ENCODE measurements around the gene LSM14B.

Gene LSM14B

DNA sequence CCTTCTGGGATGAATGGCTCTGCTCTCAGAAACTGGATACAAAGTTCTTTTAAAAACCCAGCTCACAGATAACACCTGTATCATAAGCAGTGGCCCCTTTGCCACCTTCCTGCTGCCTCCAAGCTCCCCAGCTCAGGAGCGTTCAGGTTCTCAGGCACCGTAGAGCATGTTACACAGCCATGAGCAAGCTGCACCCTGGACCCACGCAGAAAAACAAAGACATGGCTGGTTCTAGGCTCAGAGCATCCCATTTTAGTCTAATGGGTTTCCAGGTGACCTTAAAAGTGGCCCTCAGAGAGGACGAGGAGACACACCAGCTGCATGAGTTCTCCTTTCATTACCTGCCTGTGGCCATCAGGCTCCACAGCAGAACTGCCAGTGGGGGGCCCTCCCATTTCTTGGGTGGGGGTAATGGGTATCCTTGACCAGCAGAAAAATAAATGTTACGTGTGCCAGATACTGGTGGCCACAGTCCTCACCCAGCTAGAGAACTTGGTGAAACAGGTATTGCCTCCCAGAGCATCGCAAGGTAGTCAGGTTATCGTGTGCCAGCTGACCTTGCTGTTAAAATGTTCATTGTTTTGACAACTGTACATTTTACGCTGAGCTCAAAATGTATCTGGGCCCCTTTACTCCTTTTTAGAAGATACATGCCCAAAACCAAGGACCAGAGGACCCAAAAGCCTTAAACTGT lies 13.4 kb downstream of the LSM14B start:
- H3K4me1 Mint-ChIP-seq, result peaks cover 54% of the 10 kb centered on the region
- peaks cover 98% of the 10 kb centered on the region for H3K36me3 Mint-ChIP-seq

DNA sequence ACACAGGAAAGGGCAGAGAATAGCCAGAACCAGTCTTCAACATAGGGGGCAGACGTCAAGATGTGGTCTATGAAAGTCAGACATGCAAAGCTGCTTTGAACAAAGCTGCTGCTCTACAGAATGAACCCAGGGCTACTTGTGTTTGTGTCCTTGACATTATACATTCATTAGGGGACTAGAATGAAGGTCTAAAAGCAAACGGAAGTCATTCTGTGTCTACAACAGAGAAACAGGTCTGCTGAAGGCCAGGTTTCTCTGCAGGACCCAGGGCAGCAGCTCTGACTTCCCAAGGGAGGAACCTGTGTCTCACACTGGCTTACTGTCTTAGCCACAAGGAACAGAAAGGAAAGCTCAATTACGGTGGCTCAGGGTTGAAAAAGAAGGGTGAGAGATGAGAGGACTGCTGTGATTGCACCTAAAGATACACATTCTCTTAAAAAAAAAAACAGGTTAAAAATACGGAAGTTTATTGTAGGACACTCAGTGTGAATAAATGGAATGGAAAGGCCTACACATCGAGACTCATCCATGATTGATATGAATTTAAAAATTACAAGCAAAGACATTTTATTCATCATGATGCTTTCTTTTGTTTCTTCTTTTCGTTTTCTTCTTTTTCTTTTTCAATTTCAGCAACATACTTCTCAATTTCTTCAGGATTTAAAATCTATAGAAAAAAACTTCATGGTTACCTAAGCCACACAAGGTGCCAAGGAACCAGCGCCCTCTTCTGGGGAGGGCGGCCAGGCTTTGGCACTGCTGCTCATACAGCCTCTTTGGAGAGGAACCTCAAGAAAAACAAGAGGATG lies 14.2 kb downstream of the LSM14B start:
- DNase-seq (ENCODE audit: low spot score in 2 of 2), result no peak
- no peak overlapping the region for H3K4me3 Mint-ChIP-seq
- peaks cover 61% of the 10 kb centered on the region for H3K4me1 Mint-ChIP-seq
- ATAC-seq, result peak; percentile 63
- peak overlapping the region; percentile 80 for H3K27ac Mint-ChIP-seq
- H3K9me3 Mint-ChIP-seq, result no peaks in the 10 kb centered on the region
- peaks cover 98% of the 10 kb centered on the region for H3K36me3 Mint-ChIP-seq

More for the DNA sequence above, 13.4 kb downstream of the LSM14B start:
- no peaks in the 10 kb centered on the region for H3K9me3 Mint-ChIP-seq
- ATAC-seq (no peak), DNase-seq (ENCODE audit: low spot score in 2 of 2) (no peak)
- no peak overlapping the region for H3K27ac Mint-ChIP-seq
- H3K4me3 Mint-ChIP-seq, result no peak overlapping the region

DNA sequence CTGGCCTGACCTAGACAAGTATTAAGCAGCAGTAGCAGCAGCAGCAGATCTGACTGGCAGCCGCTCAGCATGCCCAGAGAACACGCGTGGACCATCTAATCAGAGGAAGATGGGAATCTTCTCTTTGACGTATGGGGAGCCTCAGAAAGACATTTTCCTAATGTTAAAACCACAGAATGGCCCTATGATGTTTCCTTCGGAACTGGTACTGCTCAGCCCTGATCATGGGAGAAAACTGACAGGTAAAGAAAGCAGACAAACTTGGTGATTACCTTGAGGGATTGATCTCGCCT lies 14.8 kb downstream of the LSM14B start:
- H3K27ac Mint-ChIP-seq, result peak overlapping the region; percentile 80
- no peak for ATAC-seq
- H3K9me3 Mint-ChIP-seq, result no peaks in the 10 kb centered on the region
- H3K4me3 Mint-ChIP-seq, result no peak overlapping the region
- no peak for DNase-seq (ENCODE audit: low spot score in 2 of 2)
- peaks cover 62% of the 10 kb centered on the region for H3K4me1 Mint-ChIP-seq
- peaks cover 98% of the 10 kb centered on the region for H3K36me3 Mint-ChIP-seq

DNA sequence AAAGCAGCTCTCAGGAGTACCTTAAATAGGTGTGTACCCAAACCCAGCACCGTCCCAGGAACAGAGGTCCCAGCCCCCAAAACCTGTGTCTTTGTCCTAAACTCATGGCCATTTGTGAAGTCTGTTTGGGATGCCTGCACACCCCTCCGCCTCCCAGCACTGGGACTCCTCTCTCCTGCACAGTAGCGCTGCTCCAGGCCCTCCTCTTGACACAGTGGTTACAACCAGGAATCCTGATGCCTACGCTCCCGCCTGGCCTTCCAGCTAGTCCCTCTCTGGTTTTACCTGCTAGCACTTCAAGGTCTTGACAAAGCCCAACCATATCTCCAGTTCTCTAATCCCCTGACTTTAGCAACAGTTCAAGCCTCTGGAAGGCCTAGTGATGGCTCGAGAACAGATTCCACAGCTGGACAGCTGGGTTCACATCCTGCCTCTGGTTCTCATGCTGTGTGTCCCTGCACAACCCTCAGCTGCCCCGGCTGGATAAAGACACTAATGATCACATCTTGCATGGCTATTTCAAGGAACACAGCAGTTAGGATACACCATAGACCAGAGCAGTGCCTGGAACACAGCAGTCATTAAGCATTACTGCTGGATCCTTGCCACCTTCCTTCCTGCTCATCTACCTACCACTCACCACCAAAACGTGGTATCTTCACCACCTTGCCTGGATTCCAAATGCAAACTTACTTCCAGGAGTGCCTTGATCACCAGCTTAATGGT lies 15.4 kb downstream of the LSM14B start:
- Mint-ChIP-seq H3K36me3 (peaks cover 97% of the 10 kb centered on the region), H3K4me1 (peaks cover 59% of the 10 kb centered on the region), H3K4me3 (no peak overlapping the region), H3K9me3 (no peaks in the 10 kb centered on the region), H3K27ac (peak overlapping the region; percentile 80)
- no peak for DNase-seq (ENCODE audit: low spot score in 2 of 2)
- ATAC-seq, result no peak

DNA sequence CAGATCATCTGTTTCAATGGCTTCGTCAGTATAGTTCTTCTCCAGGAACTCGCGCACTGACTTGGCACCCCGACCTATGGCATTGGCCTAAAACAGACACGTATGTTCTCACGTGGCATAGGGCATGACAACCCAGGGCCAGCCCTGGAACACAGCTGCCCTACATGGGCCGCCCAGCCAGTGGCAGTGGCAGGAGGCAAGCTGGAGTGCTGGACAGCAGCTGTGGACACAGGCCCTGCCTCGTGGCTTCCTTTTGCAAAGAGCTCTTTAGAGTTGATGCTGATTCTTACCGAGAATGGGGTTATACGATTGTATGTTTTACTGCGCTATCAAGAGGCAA lies 15.9 kb downstream of the LSM14B start:
- peaks cover 53% of the 10 kb centered on the region for H3K4me1 Mint-ChIP-seq
- H3K4me3 Mint-ChIP-seq, result no peak overlapping the region
- peaks cover 93% of the 10 kb centered on the region for H3K36me3 Mint-ChIP-seq
- ATAC-seq, result no peak
- H3K27ac Mint-ChIP-seq, result peak overlapping the region; percentile 80
- no peaks in the 10 kb centered on the region for H3K9me3 Mint-ChIP-seq
- no peak for DNase-seq (ENCODE audit: low spot score in 2 of 2)

DNA sequence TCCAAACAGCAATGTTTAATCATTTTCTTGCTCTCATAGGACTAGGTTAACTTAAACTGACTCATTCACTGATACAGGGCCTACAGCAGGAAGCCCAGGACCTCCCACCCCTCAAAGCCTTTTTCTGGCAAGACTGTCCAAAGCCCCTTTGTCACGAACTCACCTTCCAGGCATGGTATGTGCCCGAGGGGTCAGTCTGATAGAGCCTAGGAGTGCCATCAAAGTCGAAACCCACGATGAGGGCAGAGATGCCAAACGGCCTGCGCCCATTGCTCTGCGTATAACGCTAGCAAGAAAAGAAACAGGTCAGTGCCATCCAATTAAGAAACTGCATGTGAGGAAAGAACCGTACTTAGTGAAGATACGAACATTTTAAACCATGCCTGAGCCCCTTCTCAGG lies 16.6 kb downstream of the LSM14B start:
- peaks cover 46% of the 10 kb centered on the region for H3K4me1 Mint-ChIP-seq
- no peak for ATAC-seq
- DNase-seq (ENCODE audit: low spot score in 2 of 2), result no peak
- no peaks in the 10 kb centered on the region for H3K9me3 Mint-ChIP-seq
- no peak overlapping the region for H3K27ac Mint-ChIP-seq
- peaks cover 86% of the 10 kb centered on the region for H3K36me3 Mint-ChIP-seq
- no peak overlapping the region for H3K4me3 Mint-ChIP-seq

DNA sequence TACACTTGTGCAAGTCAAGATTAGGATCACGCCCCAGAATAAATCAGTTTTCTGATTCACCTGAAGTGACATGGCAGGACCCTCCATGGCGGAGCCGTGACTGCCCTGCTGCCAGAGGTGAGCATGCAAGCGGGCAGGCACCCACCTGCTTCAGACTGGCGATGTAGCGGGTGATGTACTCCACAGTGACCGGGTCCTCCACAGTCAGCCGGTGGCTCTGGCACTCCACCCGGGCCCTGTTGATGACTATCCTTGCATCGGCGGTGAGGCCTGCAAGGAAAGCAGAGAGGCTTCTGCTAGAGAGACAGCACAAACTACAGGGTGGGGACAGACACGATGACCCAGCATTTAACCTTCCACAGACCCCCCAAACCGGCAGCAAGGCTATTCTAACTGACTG lies 17.4 kb downstream of the LSM14B start:
- ATAC-seq (no peak), DNase-seq (ENCODE audit: low spot score in 2 of 2) (no peak)
- Mint-ChIP-seq H3K36me3 (peaks cover 82% of the 10 kb centered on the region), H3K4me3 (no peak overlapping the region), H3K4me1 (peaks cover 50% of the 10 kb centered on the region), H3K9me3 (no peaks in the 10 kb centered on the region), H3K27ac (no peak overlapping the region)

DNA sequence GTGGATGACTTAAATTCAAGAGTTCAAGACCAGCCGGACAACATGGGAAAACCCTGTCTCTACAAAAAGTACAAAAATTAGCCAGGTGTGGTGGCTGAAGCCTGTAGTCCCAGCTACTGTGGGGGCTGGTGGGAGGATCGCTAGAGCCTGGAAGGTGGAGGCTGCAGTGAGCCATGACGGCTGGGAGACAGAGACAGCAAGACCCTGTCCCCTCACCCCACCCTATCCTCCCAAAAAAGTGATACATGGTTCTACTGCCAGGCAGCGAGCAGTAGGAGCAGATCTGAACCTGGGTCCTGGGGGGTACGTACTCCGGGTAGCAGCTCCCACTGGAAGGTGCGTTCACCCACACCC lies 18.7 kb downstream of the LSM14B start:
- peak overlapping the region; percentile 89 for H3K4me3 Mint-ChIP-seq
- ATAC-seq, result no peak
- no peak for DNase-seq (ENCODE audit: low spot score in 2 of 2)
- peaks cover 63% of the 10 kb centered on the region for H3K4me1 Mint-ChIP-seq
- H3K27ac Mint-ChIP-seq, result peak overlapping the region; percentile 95
- H3K36me3 Mint-ChIP-seq, result peaks cover 70% of the 10 kb centered on the region
- H3K9me3 Mint-ChIP-seq, result no peaks in the 10 kb centered on the region

DNA sequence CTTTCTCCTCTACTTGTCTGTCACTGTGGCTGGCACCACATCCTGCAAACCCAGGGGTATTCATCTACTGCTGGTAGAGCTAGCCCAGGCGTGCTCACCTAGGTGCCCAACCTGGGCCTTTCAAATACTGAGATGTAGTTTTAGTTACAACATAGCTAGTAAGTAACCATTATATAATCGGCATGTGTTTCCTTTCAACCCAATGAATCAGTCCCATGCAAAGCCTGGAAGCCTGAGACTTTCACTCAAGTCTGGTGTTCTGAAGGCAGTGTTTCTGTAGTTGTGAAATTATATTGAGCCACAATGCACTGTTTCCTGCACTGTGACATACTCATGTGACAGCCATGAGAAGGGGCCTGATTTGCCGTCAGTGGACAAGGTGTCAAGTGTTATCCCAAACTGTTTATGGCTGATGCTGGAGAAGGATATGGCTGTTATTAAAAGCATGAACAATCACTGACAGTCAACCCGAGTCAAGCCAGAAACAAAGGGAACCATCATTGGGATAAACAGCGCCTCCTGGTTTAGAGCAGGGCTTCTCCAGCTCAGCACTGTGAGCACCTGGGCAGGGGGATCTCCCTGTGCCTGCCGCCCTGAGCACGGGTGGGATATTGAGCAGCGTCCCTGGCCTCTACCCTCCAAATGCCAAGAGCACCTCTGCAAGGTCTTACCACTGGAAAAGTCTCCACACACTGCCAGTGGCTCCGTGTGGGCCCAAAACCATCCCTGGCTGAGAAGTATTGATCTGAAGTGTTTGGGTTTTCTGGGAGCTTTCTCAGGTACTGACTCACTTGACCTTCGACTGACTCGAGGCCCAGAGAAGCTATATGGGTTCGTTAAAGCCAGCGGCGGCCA lies 19.3 kb downstream of the LSM14B start:
- H3K36me3 Mint-ChIP-seq, result peaks cover 64% of the 10 kb centered on the region
- peaks cover 58% of the 10 kb centered on the region for H3K4me1 Mint-ChIP-seq
- ATAC-seq (peak; percentile 8), DNase-seq (ENCODE audit: low spot score in 2 of 2) (no peak)
- H3K27ac Mint-ChIP-seq, result peak overlapping the region; percentile 95
- peak overlapping the region; percentile 89 for H3K4me3 Mint-ChIP-seq
- H3K9me3 Mint-ChIP-seq, result no peaks in the 10 kb centered on the region

DNA sequence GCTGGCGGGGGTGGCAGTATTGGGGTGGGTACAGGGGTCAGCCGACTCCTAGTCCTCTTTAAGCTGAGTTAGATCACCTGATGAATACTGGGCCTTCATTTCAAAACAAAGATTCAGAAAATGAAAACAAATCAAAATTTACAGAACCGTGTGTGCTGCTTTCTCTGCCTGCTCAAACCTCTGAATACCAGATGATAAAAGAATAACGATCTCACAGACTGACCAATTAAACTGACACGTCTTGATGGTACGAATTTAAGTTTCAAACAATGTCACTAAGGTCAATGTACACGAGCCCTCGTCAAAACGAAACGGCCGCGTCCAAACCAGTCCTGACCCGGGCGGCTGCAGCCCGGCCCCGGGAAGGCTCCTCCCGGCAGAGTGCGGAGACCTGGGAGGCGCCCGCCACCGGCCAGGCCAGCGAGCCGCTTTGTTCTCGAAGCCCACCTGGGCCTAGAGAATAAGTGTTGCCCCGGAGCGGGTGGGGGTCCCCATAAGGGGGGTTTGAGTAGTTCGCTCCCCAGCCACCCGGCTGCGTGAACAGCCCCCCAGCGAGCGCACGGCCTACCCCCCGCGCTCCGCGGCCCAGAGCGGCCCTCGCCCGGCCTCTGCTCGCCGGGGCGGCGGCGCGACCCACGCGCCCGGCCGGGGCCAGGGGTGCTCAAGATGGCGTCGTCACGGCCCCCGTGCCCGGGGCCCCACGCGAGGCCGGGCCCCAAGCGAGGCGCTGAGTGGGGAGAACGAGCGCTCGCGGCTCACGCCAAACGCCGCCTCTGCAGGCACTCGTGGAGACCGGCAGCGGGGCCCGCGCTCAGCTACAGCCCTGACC lies 20.2 kb downstream of the LSM14B start:
- DNase-seq (ENCODE audit: low spot score in 2 of 2) (peak in 1 of 2 donors; percentile 61), ATAC-seq (peak; percentile 35)
- H3K27ac Mint-ChIP-seq, result peak overlapping the region; percentile 95
- H3K9me3 Mint-ChIP-seq, result no peaks in the 10 kb centered on the region
- H3K36me3 Mint-ChIP-seq, result peaks cover 59% of the 10 kb centered on the region
- H3K4me3 Mint-ChIP-seq, result peak overlapping the region; percentile 89
- peaks cover 56% of the 10 kb centered on the region for H3K4me1 Mint-ChIP-seq

DNA sequence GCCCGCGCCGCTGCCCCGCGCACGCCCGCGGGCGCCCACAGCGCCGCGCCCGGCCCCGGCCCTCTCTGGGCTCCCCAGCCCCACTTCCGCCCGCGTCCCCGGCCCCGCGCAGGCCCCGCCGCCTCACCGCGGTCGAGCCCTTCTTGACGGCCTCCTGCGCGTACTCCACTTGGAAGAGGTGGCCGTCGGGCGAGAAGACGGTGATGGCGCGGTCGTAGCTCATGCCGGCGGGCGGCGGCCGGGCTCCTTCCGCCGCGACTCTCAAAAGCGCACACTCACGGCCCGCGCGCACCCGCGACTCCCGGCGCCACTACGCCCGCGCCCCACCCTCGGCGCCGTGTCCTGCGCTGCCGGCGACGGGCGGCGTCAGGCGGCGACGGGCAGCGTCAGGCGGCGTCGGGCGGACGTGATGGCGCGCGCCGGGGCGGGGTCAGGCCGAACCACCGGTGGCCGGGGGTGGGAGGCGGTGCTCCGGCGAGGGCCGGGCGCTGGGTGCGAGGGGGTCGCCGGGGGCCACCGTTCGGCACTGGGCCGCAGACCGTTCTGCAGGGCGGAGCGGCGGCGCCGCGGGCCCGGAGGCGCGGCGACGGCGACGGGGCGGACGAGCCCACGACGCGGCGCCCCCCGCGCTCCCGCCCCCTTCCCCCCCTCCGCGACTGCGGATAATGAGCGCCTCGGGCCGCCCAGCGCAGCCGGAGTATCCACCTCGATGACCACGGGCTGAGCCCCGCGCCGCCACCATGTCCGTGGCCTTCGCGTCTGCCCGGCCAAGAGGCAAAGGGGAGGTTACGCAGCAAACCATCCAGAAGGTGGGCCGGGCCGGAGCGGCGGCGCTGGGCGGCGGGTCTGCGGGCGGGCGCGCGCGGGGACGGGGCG lies 21.0 kb downstream of the LSM14B start, which contains the start of the genes PSMA7 and SS18L1:
Gene PSMA7, minus strand, starts transcription at position 314 of the 876 bp plus-strand sequence. Its CDS starts 91 bp downstream, at position 223.
Gene SS18L1, plus strand, starts transcription at position 689 of the 876 bp plus-strand sequence. Its CDS starts 52 bp downstream, at position 741.
- peak; percentile 91 for ATAC-seq
- Mint-ChIP-seq H3K27ac (peak within 1 kb of the TSS; percentile 95), H3K36me3 (peaks cover 53% of the 10 kb centered on the region), H3K4me3 (peak within 1 kb of the TSS; percentile 89), H3K9me3 (no peaks in the 10 kb centered on the region), H3K4me1 (peaks cover 52% of the 10 kb centered on the region)
- peak; percentile 78 to 87 for DNase-seq (ENCODE audit: low spot score in 2 of 2)

DNA sequence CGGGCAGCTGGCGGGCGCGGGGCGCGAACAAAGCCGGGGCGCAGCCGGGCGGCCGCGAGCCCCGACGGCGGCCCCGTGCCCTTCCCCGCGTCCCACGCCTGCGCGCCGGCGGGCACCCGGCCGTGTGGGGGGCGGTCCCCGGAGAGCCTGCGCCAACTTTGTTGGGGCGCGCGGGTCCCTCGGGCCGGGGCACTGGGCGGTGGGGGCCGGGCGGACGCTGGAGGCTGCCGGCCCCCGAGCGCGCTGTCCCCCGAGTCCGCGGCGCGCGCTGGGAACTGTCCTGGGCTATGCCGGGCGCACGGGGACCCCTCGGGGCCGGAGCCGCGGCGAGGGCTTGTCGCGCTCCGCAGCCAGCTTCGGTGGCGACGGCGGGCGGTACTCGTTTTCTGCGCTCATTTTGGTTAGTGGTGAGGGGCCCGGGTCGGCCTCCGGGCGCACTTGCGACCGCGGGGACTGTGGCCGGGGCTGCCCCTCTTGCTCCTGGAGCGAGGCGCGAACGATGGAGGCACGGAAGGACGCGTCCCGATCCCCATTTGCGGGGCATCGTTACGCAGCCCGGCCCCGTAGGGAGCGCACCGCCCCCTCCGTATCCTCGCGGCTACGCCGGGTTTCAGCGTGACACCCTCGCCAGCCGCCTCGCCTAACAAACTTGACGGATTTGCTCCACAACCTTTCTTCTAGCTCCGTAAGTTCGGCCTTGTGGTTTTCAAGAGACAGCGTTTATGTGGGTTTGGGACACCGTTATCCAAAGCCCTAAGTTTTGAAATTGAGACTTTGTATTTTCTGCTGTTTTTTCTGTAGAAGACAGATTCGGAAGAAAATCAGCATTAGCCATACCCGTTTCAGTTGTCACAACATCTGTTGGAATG lies 21.9 kb downstream of the LSM14B start:
- H3K4me1 Mint-ChIP-seq, result peaks cover 55% of the 10 kb centered on the region
- peak overlapping the region; percentile 89 for H3K4me3 Mint-ChIP-seq
- peak; percentile 40 to 75 for DNase-seq (ENCODE audit: low spot score in 2 of 2)
- H3K27ac Mint-ChIP-seq, result peak overlapping the region; percentile 56
- peaks cover 44% of the 10 kb centered on the region for H3K36me3 Mint-ChIP-seq
- no peaks in the 10 kb centered on the region for H3K9me3 Mint-ChIP-seq
- peak; percentile 31 for ATAC-seq

DNA sequence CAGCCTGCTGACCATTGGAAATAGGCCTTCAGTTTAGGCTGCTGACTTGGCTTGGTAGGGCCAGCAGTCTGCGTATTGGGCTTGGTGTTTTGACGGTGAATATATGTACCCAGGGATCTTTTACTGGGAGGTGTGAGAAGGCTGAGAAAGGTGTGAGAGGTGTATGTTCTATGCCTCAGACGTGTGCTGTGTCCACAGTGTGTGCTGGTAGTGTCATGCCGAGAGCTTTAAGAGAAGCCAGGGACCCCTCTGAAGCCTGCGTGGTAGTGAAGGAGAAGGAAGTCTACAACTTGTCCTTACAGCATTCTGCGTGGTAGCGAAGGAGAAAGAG lies 23.4 kb downstream of the LSM14B start:
- Mint-ChIP-seq H3K4me3 (peak overlapping the region; percentile 89), H3K36me3 (peaks cover 30% of the 10 kb centered on the region), H3K27ac (no peak overlapping the region), H3K4me1 (peaks cover 59% of the 10 kb centered on the region), H3K9me3 (no peaks in the 10 kb centered on the region)
- ATAC-seq, result no peak
- DNase-seq (ENCODE audit: low spot score in 2 of 2), result no peak

Data from stimulated activated effector memory CD8-positive, alpha-beta T cell treated with anti-CD3 and anti-CD28 coated beads, Interleukin-12 subunit alpha, Interleukin-12 subunit beta, amount 100 ng/mL, for 72 hours (primary cell).